Suprapubic skin (tissue), 4 donors: Measurements from ENCODE around the gene SCO2.

Source experiments
- CTCF ChIP-seq, 2 donors: fragments of 200-600 bp in 1 of 2; fragments of 450-650 bp in 1 of 2; sonication (generic) in 1 of 2; IDR thresholded peaks; one replicate each; pipeline ENCODE4 v1.5.1; 2016 to 2019; ENCODE audit warnings: antibody characterized with exemption in 2 of 2, mild to moderate bottlenecking in 1 of 2, moderate library complexity in 1 of 2
- EP300 ChIP-seq: sonication (generic); formaldehyde crosslinking; IDR thresholded peaks from one replicate; pipeline ENCODE4 v1.6.1; 2017; ENCODE audit warnings: antibody characterized with exemption
- POLR2A ChIP-seq, 2 donors: fragments of 450-650 bp; IDR thresholded peaks; one replicate each; pipeline ENCODE4 v1.6.1; 2017; ENCODE audit warnings: antibody characterized with exemption in 2 of 2, mild to moderate bottlenecking in 2 of 2, moderate library complexity in 2 of 2
- POLR2AphosphoS5 ChIP-seq, 3 donors: sonication (generic); formaldehyde crosslinking; IDR thresholded peaks; one replicate each; pipeline ENCODE4 v1.6.1; 2017; ENCODE audit warnings: antibody characterized with exemption in 3 of 3

GRCh38 chr22:50530877-50531545 lies 5.6 kb upstream of the SCO2 start:
- peak in 1 of 2 donors; percentile 85 for TF ChIP-seq POLR2A (IDR thresholded peaks at IDR 0.05)
- TF ChIP-seq CTCF (IDR thresholded peaks at IDR 0.05), result no peak
- TF ChIP-seq POLR2AphosphoS5 (IDR thresholded peaks at IDR 0.05), result peak; percentile 40 to 75 (median 56)
- no peak for TF ChIP-seq EP300
